H9 (cell line): Measurements from ENCODE around the gene CASD1. TPM values are rescaled to one million over a fixed set of nuclear protein-coding genes. Genes with fewer than 3 reads are reported as not detected.

Experiments used
- DNase-seq: peaks from one replicate; pipeline ENCODE4 v3.0.0-alpha.2; 2017
- H2AFZ ChIP-seq: one replicate; pipeline ENCODE4 v1.6.1; 2013; ENCODE audit warnings: mild to moderate bottlenecking, low read length, control low read depth, moderate library complexity
- H2AK5ac ChIP-seq: 2 replicates; pipeline ENCODE4 v1.6.1; 2013; ENCODE audit warnings: low read length, control low read depth, mixed read lengths; ENCODE audit not compliant: insufficient read length
- H2BK120ac ChIP-seq: one replicate; pipeline ENCODE4 v1.6.1; 2013; ENCODE audit warnings: low read depth, mild to moderate bottlenecking, low read length, control low read depth, inconsistent platforms; ENCODE audit not compliant: poor library complexity, severe bottlenecking
- H2BK12ac ChIP-seq: 2 replicates; pipeline ENCODE4 v1.6.1; 2013; ENCODE audit warnings: low read length, control low read depth, mixed read lengths, low read depth; ENCODE audit not compliant: insufficient read length
- H2BK15ac ChIP-seq: 2 replicates; pipeline ENCODE4 v1.6.1; 2013; ENCODE audit warnings: low read depth, low read length, control low read depth
- H2BK20ac ChIP-seq: one replicate; pipeline ENCODE4 v1.6.1; 2013; ENCODE audit warnings: low read depth, mild to moderate bottlenecking, low read length, control low read depth, inconsistent platforms; ENCODE audit not compliant: poor library complexity, severe bottlenecking
- H2BK5ac ChIP-seq: 2 replicates; pipeline ENCODE4 v1.6.1; 2013; ENCODE audit warnings: low read length, control low read depth, mixed read lengths; ENCODE audit not compliant: insufficient read length
- H3K14ac ChIP-seq: 2 replicates; pipeline ENCODE4 v1.6.1; 2013; ENCODE audit warnings: low read length, control low read depth; ENCODE audit not compliant: insufficient read depth
- H3K18ac ChIP-seq: 2 replicates; pipeline ENCODE4 v1.6.1; 2013; ENCODE audit warnings: low read depth, mild to moderate bottlenecking, mixed read lengths, low read length, control low read depth; ENCODE audit not compliant: insufficient read length
- H3K23ac ChIP-seq: 2 replicates; pipeline ENCODE4 v1.6.1; 2013; ENCODE audit warnings: low read length, control low read depth, mixed read lengths, low read depth; ENCODE audit not compliant: insufficient read length
- H3K23me2 ChIP-seq: 2 replicates; pipeline ENCODE4 v1.6.1; 2013; ENCODE audit warnings: low read depth, mild to moderate bottlenecking, mixed read lengths, low read length, control low read depth; ENCODE audit not compliant: insufficient read length, poor library complexity, severe bottlenecking
- H3K27ac ChIP-seq: 2 replicates; pipeline ENCODE4 v1.5.1; 2013; ENCODE audit warnings: low read length, control low read depth, mixed read lengths, low read depth; ENCODE audit not compliant: insufficient read length
- H3K27me3 ChIP-seq: 2 replicates; pipeline ENCODE4 v1.6.1; 2013; ENCODE audit warnings: low read length, control low read depth, inconsistent platforms; ENCODE audit not compliant: insufficient read depth
- H3K4ac ChIP-seq: 2 replicates; pipeline ENCODE4 v1.6.1; 2013; ENCODE audit warnings: low read depth, mild to moderate bottlenecking, control low read depth, inconsistent platforms, low read length, moderate library complexity
- H3K4me1 ChIP-seq: 2 replicates; pipeline ENCODE4 v1.6.1; 2013; ENCODE audit warnings: low read length, control low read depth, inconsistent platforms; ENCODE audit not compliant: insufficient read depth
- H3K4me2 ChIP-seq: 2 replicates; pipeline ENCODE4 v1.6.1; 2013; ENCODE audit warnings: low read length, control low read depth, mixed read lengths; ENCODE audit not compliant: insufficient read length, insufficient read depth
- H3K56ac ChIP-seq: 2 replicates; pipeline ENCODE4 v1.6.1; 2013; ENCODE audit warnings: low read depth, mild to moderate bottlenecking, mixed read lengths, low read length, control low read depth; ENCODE audit not compliant: insufficient read length
- H3K79me1 ChIP-seq: 2 replicates; pipeline ENCODE4 v1.6.1; 2013; ENCODE audit warnings: low read depth, mild to moderate bottlenecking, moderate library complexity, low read length, control low read depth, inconsistent platforms; ENCODE audit not compliant: insufficient read depth, poor library complexity, severe bottlenecking
- H3K79me2 ChIP-seq: 2 replicates; pipeline ENCODE4 v1.6.1; 2013; ENCODE audit warnings: low read length, control low read depth, inconsistent platforms; ENCODE audit not compliant: insufficient read depth
- H3K9ac ChIP-seq: 2 replicates; pipeline ENCODE4 v1.6.1; 2013; ENCODE audit warnings: low read length, control low read depth, mixed read lengths; ENCODE audit not compliant: insufficient read length; ENCODE audit errors: extremely low read depth
- H3K9me3 ChIP-seq: one replicate; pipeline ENCODE4 v1.6.1; 2013; ENCODE audit warnings: low read depth, low read length, inconsistent platforms; ENCODE audit not compliant: control insufficient read depth
- H3T11ph ChIP-seq: one replicate; pipeline ENCODE4 v1.6.1; 2013; ENCODE audit warnings: mild to moderate bottlenecking, low read length, control low read depth, inconsistent platforms
- H4K20me1 ChIP-seq: one replicate; pipeline ENCODE4 v1.6.1; 2013; ENCODE audit not compliant: control insufficient read depth, insufficient read length, insufficient read depth
- H4K5ac ChIP-seq: 2 replicates; pipeline ENCODE4 v1.6.1; 2013; ENCODE audit warnings: low read depth, mild to moderate bottlenecking, mixed read lengths, low read length, control low read depth; ENCODE audit not compliant: insufficient read length
- H4K8ac ChIP-seq: replicated peaks from 2 replicates; pipeline ENCODE4 v1.6.1; 2013; ENCODE audit warnings: low read length, control low read depth, mixed read lengths, low read depth; ENCODE audit not compliant: insufficient read length
- H4K91ac ChIP-seq: 2 replicates; pipeline ENCODE4 v1.6.1; 2013; ENCODE audit warnings: low read depth, mild to moderate bottlenecking, moderate library complexity, mixed read lengths, low read length, control low read depth; ENCODE audit not compliant: insufficient read length
- H3K27ac Mint-ChIP-seq, 3 experiments: 2 replicates in 2 of 3; 3 replicates in 1 of 3; pipeline ENCODE4 v1.8.0; 2020 to 2021; ENCODE audit warnings: mixed read lengths in 3 of 3, mild to moderate bottlenecking in 1 of 3, moderate library complexity in 1 of 3
- H3K27me3 Mint-ChIP-seq: 2 replicates; pipeline ENCODE4 v1.8.0; 2021; ENCODE audit warnings: low read depth, mild to moderate bottlenecking, moderate library complexity, mixed read lengths
- H3K36me3 Mint-ChIP-seq, 3 experiments: 2 replicates in 2 of 3; 3 replicates in 1 of 3; pipeline ENCODE4 v1.8.0; 2020 to 2021; ENCODE audit warnings: low read depth in 3 of 3, mixed read lengths in 3 of 3; ENCODE audit not compliant: insufficient read depth in 1 of 3
- H3K4me1 Mint-ChIP-seq, 2 experiments: 2 replicates each; pipeline ENCODE4 v1.8.0; 2020; ENCODE audit warnings: mixed read lengths in 2 of 2
- H3K4me3 Mint-ChIP-seq, 2 experiments: 2 replicates in 1 of 2; 3 replicates in 1 of 2; pipeline ENCODE4 v1.8.0; 2020 to 2021; ENCODE audit warnings: mild to moderate bottlenecking in 2 of 2, mixed read lengths in 2 of 2, moderate library complexity in 1 of 2
- H3K9me3 Mint-ChIP-seq, 2 experiments: 2 replicates in 1 of 2; 3 replicates in 1 of 2; pipeline ENCODE4 v1.8.0; 2020; ENCODE audit warnings: mild to moderate bottlenecking in 2 of 2, mixed read lengths in 2 of 2, moderate library complexity in 1 of 2
- WGBS: extraction: QIAGEN DNeasy Blood & Tissue Kit; methylation state at CpG from one replicate; pipeline ENCODE4 v1.1.7; 2013; ENCODE audit warnings: missing lambda C conversion rate, low lambda C conversion rate, mixed read lengths; ENCODE audit not compliant: insufficient read length; ENCODE audit errors: extremely low coverage; 5-methylcytosine and 5-hydroxymethylcytosine counted together
- total RNA-seq: library from RNA; stranded (reverse); gene quantifications from 2 replicates; pipeline ENCODE4 v1.2.1, GENCODE V29; 2021
- TF ChIP-seq, protein P1 (sequence below): fragments of 200-600 bp; sonication (generic); conservative IDR thresholded peaks from 3 replicates; pipeline ENCODE4 v1.8.0; 2021; ENCODE audit warnings: antibody characterized with exemption, mild to moderate bottlenecking

The CASD1 gene
- total RNA-seq, 1 experiment from 2014 or later: 21.6 TPM

DNA sequence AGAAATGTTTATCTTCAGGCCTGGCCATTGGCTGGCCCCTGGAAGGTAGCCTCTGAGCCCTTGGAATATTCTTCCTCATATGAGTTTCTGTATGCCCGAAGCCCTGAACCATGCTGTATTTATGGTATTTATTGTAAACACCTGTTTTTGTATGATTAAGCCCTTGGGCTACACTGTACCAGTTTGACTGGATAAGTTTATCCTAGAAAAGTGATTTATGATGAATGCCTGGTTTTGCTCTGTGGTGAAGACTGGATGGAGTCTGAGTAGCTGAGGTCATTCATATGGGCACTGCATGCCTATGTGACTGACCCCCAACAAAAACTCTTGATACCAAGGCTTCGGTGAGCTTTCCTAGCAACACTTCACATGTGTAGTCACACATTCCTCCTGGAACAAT lies 66.7 kb downstream of the CASD1 start:
- H3K23me2 ChIP-seq: no peaks in the 10 kb centered on the region
- no peaks in the 10 kb centered on the region for H3K79me1 ChIP-seq
- H3K23ac ChIP-seq: no peak overlapping the region
- H3K56ac ChIP-seq: no peak overlapping the region
- no peaks in the 10 kb centered on the region for H3K79me2 ChIP-seq
- H3K4me3 Mint-ChIP-seq: no peak overlapping the region
- H3K14ac ChIP-seq: no peak overlapping the region
- WGBS: no CpG with 5 or more reads among the region's 2 CpGs
- H3K27me3 ChIP-seq: no peaks in the 10 kb centered on the region
- no peaks in the 10 kb centered on the region for H3K4me1 ChIP-seq
- H4K91ac ChIP-seq: no peak overlapping the region
- H3K4me2 ChIP-seq: no peak overlapping the region
- no peaks in the 10 kb centered on the region for H3K27me3 Mint-ChIP-seq
- TF ChIP-seq, protein P1, sequence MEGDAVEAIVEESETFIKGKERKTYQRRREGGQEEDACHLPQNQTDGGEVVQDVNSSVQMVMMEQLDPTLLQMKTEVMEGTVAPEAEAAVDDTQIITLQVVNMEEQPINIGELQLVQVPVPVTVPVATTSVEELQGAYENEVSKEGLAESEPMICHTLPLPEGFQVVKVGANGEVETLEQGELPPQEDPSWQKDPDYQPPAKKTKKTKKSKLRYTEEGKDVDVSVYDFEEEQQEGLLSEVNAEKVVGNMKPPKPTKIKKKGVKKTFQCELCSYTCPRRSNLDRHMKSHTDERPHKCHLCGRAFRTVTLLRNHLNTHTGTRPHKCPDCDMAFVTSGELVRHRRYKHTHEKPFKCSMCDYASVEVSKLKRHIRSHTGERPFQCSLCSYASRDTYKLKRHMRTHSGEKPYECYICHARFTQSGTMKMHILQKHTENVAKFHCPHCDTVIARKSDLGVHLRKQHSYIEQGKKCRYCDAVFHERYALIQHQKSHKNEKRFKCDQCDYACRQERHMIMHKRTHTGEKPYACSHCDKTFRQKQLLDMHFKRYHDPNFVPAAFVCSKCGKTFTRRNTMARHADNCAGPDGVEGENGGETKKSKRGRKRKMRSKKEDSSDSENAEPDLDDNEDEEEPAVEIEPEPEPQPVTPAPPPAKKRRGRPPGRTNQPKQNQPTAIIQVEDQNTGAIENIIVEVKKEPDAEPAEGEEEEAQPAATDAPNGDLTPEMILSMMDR: no peak
- no peak overlapping the region for H2BK15ac ChIP-seq
- no peak for DNase-seq
- no peaks in the 10 kb centered on the region for H3K9me3 ChIP-seq
- no peak overlapping the region for H3K18ac ChIP-seq
- no peak overlapping the region for H3K9ac ChIP-seq
- no peak overlapping the region for H4K5ac ChIP-seq
- H3K27ac Mint-ChIP-seq: no peak overlapping the region
- H2BK5ac ChIP-seq: no peak overlapping the region
- H2BK20ac ChIP-seq: no peak overlapping the region
- H3K4ac ChIP-seq: no peak overlapping the region
- H2AFZ ChIP-seq: no peak overlapping the region
- no peak overlapping the region for H3K27ac ChIP-seq
- H3T11ph ChIP-seq: no peak overlapping the region
- no peak overlapping the region for H4K8ac ChIP-seq
- no peak overlapping the region for H2BK120ac ChIP-seq
- peaks cover 20 to 51% (median 25%) of the 10 kb centered on the region in 3 experiments for H3K36me3 Mint-ChIP-seq
- no peak overlapping the region for H2AK5ac ChIP-seq
- H3K4me1 Mint-ChIP-seq: peaks cover 15 to 16% of the 10 kb centered on the region in 2 experiments
- H4K20me1 ChIP-seq: no peaks in the 10 kb centered on the region
- H2BK12ac ChIP-seq: no peak overlapping the region
- H3K9me3 Mint-ChIP-seq: peaks cover 32 to 36% of the 10 kb centered on the region in 2 experiments
